Pulmonary artery endothelial cell (primary cell): ENCODE results near the gene MTOR. TPM values are rescaled to one million over a fixed set of nuclear protein-coding genes. Genes with fewer than 3 reads are reported as not detected.
"Not testable (repeated sequence)": the region's sequence is repeated elsewhere in the genome, so short reads cannot be mapped to it uniquely, and the experiment has no call there.

Experiments
- DNase-seq: peaks from one replicate; pipeline ENCODE4 v3.0.0-alpha.2; 2011; ENCODE audit warnings: low read depth, low spot score
- total RNA-seq: library from RNA; depleted of rRNA; stranded (reverse); fragments of >200 nt; gene quantifications from 2 replicates; pipeline ENCODE4 v1.2.3, GENCODE V29; 2014

Gene MTOR
- total RNA-seq, 1 donor from 2014 or later, result 42.7 TPM

DNA sequence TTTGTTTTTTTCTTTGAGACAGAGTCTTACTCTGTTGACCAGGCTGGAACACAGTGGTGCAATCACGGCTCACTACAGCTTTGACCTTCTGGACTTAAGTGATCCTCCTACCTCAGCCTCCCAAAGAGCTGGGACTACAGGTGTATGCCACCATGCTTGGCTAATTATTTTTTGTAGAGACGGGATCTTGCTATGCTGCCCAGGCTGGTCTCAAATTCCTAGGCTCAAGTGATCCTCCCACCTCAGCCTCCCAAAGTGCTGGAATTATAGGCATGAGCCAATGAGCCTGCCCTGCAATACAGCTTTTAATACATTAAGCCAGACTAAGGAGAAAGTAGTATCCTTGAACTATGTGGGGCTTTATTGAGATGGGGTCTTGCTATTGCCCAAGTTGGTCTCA lies 146.0 kb downstream of the MTOR start:
- no peak for DNase-seq

DNA sequence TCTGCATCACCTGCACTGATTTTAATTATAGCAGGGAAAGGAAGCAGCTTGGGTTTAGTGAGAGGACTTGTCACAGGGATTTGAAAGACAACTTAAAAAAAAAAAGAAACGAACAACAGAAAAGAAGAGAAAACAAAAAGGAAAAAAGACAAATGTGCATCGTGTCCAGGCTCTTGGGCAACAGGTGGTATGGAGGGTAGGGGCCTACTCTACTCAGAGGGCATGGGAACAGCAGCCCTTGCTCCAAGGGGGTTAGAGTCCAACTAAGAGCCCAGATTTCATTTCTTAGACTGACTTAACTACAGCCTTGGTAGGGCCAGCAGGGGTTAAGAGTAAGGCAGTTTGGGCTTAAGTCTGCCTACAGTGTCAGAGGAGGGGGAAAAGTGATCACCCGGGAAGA lies 147.4 kb downstream of the MTOR start:
- no peak for DNase-seq

DNA sequence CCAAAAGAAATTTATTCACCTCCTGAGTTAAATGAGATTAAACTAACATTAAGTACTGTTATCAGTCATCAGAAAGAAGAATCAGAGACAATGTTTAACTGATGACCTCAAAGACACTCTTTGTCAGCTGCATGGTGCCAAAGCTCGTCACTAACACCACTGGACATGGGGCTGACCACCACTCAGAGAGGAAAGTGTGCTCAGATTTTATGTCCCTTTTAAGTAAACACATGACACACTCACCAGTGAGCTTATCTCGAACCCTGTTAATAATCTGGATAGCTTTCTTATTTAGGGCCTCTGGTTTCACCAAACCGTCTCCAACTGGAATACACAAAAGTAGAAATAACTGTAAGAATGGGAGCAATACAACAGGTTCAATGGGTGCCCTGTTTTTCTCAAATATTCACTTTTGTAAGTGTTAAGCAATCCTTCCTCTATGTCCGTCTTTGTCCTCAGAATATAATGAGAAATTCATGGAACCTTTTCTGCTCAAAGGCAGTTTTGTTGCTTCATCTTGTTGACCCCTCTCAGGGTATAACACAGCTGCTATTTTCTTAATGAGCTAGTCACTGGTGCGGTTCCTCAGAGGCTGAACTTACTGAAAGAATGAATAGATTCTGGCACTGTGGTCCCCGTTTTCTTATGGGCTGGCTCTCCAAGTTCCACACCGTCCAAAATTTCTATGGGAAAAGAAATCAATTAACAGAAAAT lies 153.1 kb downstream of the MTOR start:
- DNase-seq, result no peak

DNA sequence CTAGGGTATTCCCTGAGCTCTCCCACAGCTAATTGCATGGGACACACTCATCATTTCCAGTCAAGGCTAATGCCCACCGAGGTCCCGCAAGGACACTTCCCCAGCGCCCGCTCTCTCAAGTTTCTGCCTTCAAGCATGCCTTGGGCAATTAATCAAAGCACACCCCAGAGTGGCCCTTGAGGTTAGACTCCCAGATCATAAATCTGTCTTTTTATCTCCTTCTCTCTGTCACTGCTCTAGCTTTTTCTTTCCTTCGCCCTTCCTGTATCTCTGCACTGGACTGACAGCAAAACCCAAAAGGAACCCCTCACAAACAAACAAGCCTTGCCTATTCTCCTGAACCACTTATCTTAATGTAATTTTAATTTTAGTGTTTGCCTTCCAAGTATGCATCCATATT lies 154.8 kb downstream of the MTOR start:
- DNase-seq, result no peak

DNA sequence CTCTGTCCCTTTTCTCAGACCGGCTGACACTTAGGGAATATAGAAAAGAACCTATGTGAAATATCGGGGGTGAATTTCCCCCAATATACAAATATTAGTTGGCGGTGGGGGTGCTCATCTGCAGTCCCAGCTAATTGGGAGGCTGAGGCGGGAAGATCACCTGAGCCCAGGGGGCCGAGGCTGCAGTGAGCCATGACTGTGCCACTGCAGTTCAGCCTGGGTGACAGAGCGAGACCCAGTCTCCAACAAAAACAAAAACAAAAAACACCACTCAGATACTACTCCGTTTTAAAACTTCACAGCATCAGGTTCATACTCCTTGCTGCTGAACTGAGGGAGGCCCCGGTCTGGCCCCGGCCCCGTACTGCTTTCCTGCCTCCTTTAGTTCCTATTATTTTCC lies 156.8 kb downstream of the MTOR start:
- no peak for DNase-seq

DNA sequence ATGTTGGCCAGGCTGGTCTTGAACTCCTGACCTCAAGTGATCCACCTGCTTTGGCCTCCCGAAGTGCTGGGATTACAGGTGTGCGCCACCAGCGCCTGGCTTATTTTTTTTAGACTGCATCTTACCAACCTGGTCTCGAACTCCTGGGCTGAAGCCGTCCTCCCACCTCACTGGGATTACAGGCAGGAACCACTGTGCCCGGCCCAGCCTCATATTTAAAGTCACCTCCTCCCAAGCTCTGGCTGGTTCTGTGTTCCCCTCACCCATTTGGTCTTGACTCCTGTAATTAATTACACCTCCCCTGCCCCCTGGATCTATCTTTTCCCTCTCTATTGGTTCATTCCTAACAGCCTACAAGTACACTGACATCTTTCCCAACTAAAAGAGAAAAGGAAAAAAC lies 161.0 kb downstream of the MTOR start:
- DNase-seq, result no peak

DNA sequence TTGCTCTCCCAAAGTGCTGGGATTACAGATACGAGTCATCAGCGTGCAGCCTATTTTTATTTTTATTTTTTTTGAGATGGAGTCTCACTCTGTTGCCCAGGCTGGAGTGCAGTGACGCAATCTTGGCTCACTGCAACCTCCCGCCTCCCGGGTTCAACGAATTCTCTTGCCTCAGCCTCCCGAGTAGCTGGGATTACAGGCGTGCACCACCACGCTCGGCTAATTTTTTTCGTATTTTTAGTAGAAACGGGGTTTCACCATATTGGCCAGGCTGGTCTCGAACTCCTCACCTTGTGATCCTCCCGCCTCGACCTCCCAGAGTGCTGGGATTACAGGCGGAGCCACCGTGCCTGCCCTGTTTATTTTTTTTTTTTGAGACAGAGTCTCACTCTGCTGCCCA lies 161.5 kb downstream of the MTOR start:
- DNase-seq, result not testable (repeated sequence)

DNA sequence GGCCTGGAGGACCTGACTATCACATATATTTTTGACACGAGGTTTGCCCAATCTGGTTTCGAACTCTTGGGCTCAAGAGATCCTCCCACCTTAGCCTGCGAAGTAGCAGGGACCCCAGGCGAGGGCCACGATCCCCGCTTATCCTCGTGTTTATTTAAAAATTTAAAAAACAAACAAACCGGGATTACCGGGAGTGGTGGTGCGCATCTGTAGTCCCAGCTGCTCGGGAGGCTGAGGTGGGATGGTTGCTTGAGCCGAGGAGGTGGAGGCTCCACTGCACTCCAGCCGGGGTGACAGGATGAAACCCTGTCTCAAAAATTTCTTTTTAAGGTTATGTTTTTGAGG lies 162.2 kb downstream of the MTOR start:
- DNase-seq, result no peak

DNA sequence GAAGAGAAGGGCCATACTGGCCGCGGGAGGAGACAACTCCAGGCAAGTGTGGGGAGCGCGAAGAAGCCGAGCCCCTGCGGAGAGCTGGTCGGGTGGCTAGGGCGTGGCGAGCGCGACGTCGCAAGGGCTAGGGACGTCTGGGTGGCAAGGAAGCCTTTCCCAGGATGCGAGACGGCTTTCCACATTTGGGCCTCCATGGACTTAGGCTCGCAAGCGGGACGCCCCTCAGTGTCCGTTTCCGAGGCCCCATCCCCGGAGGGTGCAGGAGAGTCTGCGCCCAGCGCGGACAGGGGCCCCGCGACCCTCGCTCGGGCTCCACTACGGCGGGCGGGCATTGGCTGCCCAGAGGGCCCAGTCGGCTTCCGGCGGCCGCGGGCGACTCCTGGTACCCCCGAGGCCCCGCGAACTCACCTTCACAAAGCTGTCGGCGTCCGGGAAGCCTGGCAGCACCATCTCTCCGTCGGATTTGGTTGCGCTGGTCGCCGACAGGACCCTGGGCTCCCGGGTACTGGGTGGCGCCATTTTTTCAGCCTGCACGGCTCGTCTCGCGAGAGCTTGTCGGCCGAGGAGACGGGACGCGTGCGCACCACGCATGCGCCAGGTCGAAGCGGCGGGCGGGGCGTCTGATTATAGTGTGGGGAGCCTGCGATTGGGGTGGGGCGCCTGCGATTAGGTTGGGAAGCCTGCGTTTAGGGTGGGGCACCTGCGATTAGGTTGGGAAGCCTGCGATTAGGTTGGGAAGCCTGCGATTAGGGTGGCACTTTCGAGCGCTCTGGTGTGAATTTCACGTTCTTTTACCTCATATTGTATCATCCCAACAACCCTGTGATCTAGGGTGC lies 162.8 kb downstream of the MTOR start, which contains the start of gene EXOSC10:
Gene EXOSC10, minus strand, starts transcription at position 560 of the 839 bp plus-strand sequence. Its CDS starts 38 bp downstream, at position 522.
- DNase-seq, result peak; percentile 55

DNA sequence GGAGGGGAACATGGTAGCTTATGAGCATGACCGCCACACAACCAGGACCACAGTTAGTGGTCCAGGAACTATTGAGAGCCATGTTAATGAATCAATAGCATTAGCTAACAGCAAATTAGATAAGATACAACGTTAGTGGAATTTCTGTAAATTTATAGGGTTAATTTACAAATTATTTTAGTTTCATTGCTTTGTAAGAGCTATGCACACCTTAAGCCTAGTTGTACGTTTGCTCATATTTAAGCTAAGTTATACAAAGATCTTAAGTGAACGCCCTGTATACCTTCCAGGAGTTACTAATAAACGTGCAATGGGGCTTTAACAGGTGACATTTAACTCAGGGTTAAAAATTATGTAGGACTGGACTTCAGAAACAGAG lies 163.4 kb downstream of the MTOR start:
- DNase-seq, result no peak

DNA sequence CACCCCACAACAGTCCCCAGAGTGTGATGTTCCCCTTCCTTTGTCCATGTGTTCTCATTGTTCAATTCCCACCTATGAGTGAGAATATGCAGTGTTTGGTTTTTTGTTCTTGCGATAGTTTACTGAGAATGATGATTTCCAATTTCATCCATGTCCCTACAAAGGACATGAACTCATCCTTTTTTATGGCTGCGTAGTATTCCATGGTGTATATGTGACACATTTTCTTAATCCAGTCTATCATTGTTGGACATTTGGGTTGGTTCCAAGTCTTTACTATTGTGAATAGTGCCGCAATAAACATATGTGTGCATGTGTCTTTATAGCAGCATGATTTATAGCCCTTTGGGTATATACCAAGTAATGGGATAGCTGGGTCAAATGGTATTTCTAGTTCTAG lies 178.6 kb downstream of the MTOR start:
- DNase-seq, result not testable (repeated sequence)

DNA sequence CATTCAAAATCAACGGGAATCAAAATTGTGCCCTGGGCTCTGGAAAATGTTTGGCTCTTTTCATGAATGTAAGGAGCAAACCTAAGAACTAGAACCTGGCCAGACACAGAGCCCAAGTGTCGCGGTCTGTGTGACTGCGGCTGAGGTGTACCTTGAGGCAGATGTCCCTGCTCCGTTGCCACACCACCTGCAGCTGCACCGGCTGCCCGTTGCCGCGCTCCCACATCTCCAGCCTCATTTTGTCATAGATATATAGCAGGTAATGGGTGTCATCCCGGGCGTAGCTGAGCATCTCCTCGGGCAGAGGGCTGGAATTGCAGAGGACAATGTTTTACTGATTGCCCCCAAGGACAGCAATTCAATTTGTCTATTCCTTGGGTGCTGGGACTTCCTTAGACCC lies 181.4 kb downstream of the MTOR start:
- DNase-seq, result no peak

DNA sequence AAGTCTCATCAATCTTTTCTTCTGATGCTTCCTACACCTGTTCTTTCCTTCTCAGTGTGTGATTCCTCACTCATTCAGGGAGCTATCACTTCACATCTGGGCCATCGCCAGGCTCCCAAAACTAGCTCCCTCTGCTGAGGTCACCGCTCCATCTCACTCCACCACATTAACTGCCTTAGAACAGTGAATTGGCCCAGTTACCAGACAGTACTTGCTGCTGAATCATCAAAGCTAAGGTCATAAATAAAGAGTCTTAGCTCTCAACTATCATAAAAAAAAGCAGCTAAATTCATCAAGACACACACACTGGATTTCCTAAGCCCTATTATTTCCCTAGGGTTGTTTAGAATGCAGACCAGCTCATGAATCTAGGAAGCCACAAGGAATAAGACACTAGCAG lies 183.7 kb downstream of the MTOR start:
- DNase-seq, result no peak

DNA sequence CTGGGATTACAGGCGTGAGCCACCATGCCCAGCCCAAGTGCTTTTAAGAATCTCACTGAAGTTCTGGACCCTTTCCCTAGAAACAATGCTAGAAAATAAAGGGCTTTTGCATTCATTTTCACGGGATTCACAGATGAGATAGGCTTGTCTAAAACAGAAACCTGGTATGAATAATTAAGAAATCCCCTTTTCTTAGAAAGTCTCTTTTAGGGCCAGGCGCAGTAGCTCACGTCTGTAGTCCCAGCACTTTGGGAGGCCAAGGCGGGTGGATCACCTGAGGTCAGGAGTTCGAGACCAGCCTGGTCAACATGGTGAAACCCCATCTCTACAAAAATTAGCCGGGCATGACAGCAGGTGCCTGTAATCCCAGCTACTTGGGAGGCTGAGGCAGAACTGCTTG lies 189.0 kb downstream of the MTOR start:
- not testable (repeated sequence) for DNase-seq

DNA sequence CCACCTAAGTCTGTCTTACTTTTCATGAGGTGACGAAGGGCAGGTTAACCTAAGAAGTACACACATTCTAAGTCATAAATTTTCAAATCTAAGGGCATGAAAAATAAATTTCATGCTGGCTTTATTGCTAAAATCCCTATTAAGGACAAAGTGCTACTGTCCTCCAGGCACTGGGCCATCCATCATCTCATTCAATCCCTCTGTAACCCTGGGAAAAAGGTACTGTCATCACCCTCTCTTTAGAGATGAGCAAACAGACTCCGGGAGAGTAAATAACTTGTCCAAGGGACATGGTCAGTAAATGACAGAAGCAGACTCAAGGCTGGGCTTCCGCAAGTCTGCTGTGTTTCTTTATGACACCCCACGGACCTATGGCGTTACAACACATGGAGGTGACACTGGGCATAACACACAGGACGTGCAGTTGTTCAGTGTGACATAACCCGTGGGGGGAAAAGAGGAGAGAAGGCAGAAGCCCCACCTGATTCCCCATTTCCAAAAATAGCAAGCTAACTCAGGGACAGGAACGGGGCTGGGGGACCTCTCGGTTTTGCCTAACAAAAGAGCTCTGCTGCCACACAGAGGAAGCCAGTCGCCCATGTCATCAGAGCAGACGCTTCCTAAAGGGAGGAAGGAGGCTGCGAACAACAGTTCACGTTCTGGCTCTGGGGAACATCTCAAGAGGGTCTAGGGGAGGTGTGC lies 190.0 kb downstream of the MTOR start:
- no peak for DNase-seq

DNA sequence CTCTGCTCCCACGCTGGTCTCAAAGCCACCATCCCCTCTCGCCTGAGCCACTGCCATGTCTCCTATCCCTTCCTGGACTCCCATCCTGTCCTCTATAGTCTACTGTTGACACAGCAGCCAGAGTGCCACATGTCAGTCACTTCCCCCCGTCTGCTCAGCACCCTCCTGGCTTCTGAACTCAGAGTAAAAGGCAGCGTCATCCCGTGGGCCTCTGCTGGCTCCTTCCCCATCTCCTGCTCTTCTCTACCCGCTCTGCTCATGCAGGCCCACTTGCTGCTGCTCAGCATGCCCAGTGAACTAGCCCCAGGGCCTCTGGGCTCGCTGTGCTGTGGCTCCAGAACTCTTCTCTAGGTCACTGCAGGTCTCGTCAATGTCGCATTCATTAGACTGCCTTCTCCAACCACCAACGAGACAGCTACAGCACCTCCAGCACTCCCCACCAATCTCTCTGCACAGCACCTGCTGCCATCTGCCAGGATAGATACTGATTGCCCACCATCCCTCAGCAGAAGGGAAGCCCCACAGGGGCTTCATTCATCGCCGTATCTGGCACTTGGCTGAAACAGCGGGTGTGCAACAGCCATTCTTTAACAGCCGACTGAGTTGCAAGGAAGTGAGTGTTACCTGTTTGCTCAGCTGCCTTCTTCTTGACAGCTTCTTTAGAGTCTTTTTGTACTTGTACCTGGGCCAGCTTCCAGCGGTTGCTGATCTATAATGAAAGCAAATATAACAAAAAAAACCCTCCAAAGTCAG lies 190.7 kb downstream of the MTOR start:
- no peak for DNase-seq

DNA sequence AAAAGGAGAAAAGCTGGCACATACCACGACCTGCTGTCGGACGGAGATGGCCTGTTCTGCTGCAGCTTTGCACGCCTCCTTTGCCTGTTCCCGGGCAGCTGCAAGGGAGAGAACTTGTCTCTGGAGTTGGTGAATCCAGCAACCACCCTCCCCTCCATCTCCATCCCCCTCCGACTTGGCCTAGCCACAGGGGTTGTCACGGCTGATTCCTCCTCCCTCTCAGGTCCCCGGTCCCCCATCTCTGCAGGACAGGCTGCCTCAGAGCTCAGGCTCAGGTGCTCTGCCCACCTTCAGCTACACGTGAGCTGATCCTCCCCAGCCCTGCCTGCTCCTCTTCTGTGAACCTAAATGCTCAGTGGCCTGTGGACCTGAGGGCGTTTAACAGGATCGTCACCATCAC lies 191.5 kb downstream of the MTOR start:
- DNase-seq, result no peak

DNA sequence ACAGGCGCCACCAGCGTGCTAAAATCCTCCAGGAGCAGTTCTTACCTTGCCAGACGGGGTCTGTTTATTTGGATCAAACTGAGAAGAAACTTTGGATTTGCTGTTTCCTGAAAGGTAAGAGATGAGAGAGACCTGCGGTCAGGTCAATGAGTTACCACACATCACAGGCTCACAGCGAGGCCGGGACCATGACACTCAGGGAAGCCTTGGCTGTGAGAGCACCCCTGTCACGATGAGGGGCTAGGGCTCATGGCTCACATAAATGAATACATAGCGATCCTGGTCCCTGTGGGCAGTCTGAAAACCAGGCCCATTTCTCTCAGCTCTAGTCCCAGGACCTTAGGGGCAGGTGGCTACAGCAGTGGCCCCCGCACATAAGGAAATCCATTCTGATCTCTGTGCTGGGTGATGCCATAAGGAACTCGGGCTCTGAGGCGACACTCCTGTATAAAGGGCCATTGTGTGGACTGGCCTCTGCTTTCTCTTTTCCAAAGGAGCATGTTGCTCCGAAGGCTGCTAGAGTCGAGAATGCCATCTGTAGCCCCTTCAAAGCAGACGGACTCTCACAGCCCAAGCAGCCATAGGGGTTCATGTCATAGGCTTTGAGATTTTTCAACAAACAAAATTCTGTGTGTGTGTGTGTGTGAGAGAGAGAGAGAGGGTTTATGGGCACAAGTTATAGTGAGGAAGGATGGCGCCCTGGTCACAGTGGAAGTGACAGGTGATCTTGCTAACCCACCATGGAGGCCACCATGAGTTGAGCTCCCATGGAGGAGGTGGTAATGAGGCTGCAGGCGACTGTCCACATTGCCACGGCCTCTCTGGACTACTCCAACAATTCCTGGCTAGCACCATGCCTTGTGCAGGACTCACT lies 193.5 kb downstream of the MTOR start:
- DNase-seq, result no peak

DNA sequence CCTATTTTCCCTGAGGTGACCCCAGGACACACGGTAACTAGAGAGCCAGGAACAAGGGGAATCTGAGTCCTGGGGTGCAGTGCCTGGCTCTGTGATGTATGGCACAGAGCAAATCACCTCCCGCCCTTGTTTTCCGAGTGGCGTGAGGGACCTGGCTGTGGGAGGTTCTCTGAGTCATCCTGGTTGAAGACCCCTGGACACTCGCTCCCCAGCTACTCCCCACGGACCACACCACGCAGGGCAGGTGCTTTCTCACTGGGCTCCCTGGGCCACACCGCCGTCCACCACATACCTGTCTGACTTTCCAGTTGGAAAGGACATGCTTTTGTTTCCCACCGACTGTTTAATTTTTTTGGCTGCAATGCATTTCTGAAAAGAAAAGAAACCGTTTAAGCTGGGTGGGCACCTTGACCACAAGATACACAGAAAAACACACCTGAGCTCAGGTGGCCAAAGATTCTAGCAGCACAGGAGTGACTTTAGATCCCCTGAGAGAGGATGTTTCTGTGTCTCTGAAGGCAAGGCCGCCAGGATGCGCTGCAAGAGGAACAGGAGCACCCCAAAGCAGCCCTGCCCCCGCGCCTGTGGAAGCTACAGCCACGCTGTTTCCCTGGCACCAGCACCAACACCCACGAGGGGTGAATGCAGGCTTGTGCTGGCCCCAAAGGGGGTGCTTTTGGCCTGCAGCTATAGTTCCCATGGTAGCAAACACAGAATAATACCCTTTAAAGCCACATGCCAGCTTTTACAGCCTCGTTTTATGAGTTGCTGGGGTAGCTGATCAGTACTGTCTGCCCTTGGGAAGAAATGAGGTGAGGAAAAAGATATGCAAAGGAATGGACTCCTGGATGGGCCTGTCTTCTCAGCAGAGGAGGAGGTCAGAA lies 194.4 kb downstream of the MTOR start:
- DNase-seq, result no peak

DNA sequence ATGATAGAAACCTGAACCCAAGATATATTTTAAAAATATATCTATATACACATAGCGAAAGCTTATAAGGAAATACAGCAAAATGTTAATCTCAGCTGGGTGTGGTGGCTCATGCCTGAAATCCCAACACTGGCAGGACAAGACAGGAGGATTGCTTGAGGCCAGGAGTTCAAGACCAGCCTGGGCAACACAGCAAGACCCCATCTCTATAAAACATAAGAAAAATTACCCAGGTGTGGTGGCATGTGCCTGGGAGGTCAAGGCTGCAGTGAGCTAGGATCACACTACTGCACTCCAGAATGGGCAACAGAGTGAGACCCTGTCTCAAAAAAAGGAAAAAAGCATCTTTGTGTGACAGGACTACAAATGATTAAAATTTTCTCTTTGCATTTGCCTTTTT lies 196.6 kb downstream of the MTOR start:
- no peak for DNase-seq
